ENCODE data around the gene CLRN1.

Gene CLRN1

GRCh38 chr3:150945226-150946032 lies 27.1 kb downstream of the CLRN1 start:
- in situ Hi-C loops (cut with MboI; ENCODE audit: low sequenced_read_pairs, unreplicated experiment): no loop called here
- no peak for DNase-seq (ENCODE audit: low spot score)
- no peak for TF ChIP-seq CTCF (IDR thresholded peaks at IDR 0.05; ENCODE audit: borderline replicate concordance, control extremely low read depth, extremely low read depth, insufficient read depth, missing control alignments)

GRCh38 chr3:150942221-150942620 lies 30.3 kb downstream of the CLRN1 start:
- no peak for DNase-seq (ENCODE audit: low spot score)
- in situ Hi-C loops (cut with MboI; ENCODE audit: low sequenced_read_pairs, unreplicated experiment): no loop called here
- TF ChIP-seq CTCF (IDR thresholded peaks at IDR 0.05; ENCODE audit: borderline replicate concordance, control extremely low read depth, extremely low read depth, insufficient read depth, missing control alignments): no peak

GRCh38 chr3:150936693-150937092 lies 35.8 kb downstream of the CLRN1 start:
- no peak for TF ChIP-seq CTCF (IDR thresholded peaks at IDR 0.05; ENCODE audit: borderline replicate concordance, control extremely low read depth, extremely low read depth, insufficient read depth, missing control alignments)
- no peak for DNase-seq (ENCODE audit: low spot score)
- in situ Hi-C loops (cut with MboI; ENCODE audit: low sequenced_read_pairs, unreplicated experiment): no loop called here

- TF ChIP-seq CTCF (IDR thresholded peaks at IDR 0.05; ENCODE audit: borderline replicate concordance, control extremely low read depth, extremely low read depth, insufficient read depth, missing control alignments): no peak
- in situ Hi-C loops (cut with MboI; ENCODE audit: low sequenced_read_pairs, unreplicated experiment): no loop called here
- DNase-seq (ENCODE audit: low spot score): no peak
These were observed 39.0 kb downstream of the CLRN1 start for GRCh38 chr3:150933473-150933995.

GRCh38 chr3:150931745-150932144 lies 40.8 kb downstream of the CLRN1 start:
- in situ Hi-C loops (cut with MboI; ENCODE audit: low sequenced_read_pairs, unreplicated experiment): no loop called here
- no peak for TF ChIP-seq CTCF (IDR thresholded peaks at IDR 0.05; ENCODE audit: borderline replicate concordance, control extremely low read depth, extremely low read depth, insufficient read depth, missing control alignments)
- no peak for DNase-seq (ENCODE audit: low spot score)

- in situ Hi-C loops (cut with MboI; ENCODE audit: low sequenced_read_pairs, unreplicated experiment): no loop called here
- no peak for DNase-seq (ENCODE audit: low spot score)
- TF ChIP-seq CTCF (IDR thresholded peaks at IDR 0.05; ENCODE audit: borderline replicate concordance, control extremely low read depth, extremely low read depth, insufficient read depth, missing control alignments): no peak
These were observed 41.7 kb downstream of the CLRN1 start for GRCh38 chr3:150930839-150931238.
